ENCODE measurements around the gene FAM184B.

The FAM184B gene

DNA sequence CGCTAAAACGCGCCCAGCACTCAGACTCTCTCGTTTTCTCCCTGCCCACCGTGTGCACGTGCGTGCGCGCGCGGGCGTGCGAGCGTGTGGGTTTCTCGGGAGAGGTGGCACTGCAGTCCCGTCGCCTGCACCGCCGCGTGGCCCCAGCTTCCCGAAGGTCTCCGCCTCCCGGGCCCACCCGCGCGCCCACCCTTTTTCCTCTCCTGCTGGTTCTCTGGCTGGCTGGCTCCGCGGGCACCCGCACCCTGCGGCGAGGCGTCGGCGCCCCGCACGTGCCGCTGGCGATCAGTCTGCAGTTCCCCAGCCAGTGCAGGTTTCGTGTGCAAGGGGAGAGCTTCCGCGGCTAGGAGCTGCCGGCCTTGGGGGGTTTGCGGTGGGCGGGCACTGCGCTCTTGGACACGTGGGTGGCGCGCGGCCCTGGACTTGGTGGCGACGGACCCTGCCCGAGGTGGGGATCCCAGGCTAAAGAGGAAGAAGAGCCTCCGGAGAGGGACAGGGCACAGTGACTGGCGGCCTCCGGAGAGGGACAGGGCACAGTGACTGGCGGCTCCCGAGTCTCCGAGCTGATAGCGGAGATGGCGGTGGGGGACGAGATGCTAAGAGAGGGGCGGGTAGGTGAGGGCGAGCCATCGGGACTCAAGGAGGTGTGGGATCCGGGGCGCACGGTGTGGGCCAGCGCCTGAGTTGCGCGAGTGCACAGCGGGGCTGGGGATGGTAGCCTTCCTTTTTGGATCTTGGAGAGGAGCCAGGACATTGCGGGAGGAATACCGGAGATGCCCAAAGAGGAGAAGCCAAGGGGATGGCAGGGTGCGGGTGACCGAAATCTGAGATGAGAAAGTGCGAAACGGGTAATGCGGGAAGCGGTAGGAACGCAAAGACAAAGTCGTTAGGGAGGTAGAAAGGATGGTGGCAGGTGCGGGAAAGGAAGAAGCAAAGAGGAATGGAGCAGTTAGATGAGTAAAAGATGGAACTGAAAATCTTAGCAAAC, at the start of gene FAM184B:
Gene FAM184B, minus strand, starts transcription at position 322 of the 988 bp plus-strand sequence. CDS start 322 bp downstream, outside the sequence.
- TF ChIP-seq CTCF (conservative IDR thresholded peaks at IDR 0.05; ENCODE audit: low read depth, low read length) = no peak
- peak within 1 kb of the TSS; percentile 47 for H3K4me3 ChIP-seq (ENCODE audit: low read depth, low read length)
- DNase-seq (ENCODE audit: low read depth) = no peak

GRCh38 chr4:17823871-17824669, 42.6 kb upstream of the FAM184B start:
- no peak for TF ChIP-seq CTCF (conservative IDR thresholded peaks at IDR 0.05; ENCODE audit: low read depth, low read length)
- H3K4me3 ChIP-seq (ENCODE audit: low read depth, low read length) = no peak overlapping the region
- no peak for DNase-seq (ENCODE audit: low read depth)

DNA sequence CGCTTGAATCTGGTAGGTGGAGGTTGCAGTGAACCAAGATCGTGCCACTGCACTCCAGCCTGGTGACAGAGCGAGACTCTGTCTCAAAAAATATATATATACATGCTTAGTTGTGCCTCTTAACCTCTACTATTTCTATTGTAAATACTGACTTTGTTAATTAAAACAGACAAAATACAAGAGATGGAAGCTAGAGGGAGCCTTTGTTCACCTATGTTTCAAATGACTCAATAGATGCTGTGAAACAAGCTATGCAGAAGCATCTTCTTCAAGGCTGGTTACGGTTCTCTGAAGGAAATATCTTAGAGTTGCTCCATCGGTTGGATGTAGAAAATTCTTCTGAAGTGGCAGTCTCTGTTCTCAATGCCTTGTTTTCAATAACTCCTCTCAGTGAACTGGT, 35.6 kb upstream of the FAM184B start:
- peak; percentile 91 for DNase-seq (ENCODE audit: low read depth)
- TF ChIP-seq CTCF (conservative IDR thresholded peaks at IDR 0.05; ENCODE audit: low read depth, low read length) = peak; percentile 61
- no peak overlapping the region for H3K4me3 ChIP-seq (ENCODE audit: low read depth, low read length)

DNA sequence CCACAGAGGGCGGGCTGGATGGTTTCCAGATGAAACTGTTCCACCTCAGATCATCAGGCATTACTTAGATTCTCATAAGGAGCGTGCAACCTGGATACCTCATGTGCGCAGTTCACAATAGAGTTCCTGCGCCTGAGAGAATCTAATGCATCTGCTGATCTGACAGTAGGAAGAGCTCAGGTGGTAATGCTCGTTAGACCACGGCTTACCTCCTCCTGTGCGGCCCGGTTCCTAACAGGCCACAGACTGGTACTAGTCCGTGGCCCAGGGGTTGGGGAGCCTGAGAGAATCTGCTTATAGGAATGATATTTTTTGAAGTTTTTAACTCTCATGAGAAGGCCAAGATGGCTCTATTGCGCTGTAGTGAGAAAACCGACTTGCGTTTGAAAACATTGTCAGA, 34.7 kb upstream of the FAM184B start:
- TF ChIP-seq CTCF (conservative IDR thresholded peaks at IDR 0.05; ENCODE audit: low read depth, low read length) = no peak
- no peak overlapping the region for H3K4me3 ChIP-seq (ENCODE audit: low read depth, low read length)
- DNase-seq (ENCODE audit: low read depth) = no peak

DNA sequence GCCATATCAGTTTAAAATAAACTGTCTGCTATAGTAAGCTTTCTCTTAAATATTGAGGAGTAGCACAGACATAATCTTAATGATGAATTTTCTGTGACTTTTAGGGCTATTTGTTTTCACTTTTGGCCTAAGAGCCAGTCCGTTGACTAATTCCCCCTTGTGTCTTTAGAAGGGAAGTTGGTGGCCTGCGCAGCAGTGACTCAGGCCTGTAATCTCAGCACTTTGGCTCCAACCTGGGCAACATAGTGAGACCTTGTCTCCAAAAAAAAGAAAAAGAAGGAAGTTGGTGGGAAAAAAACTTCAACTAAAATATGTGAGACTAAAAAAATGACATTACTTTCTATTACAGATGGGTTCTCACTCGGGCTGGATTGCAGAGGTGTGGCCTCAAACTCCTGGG, 32.7 kb upstream of the FAM184B start:
- H3K4me3 ChIP-seq (ENCODE audit: low read depth, low read length) = no peak overlapping the region
- no peak for TF ChIP-seq CTCF (conservative IDR thresholded peaks at IDR 0.05; ENCODE audit: low read depth, low read length)
- DNase-seq (ENCODE audit: low read depth) = peak; percentile 66

DNA sequence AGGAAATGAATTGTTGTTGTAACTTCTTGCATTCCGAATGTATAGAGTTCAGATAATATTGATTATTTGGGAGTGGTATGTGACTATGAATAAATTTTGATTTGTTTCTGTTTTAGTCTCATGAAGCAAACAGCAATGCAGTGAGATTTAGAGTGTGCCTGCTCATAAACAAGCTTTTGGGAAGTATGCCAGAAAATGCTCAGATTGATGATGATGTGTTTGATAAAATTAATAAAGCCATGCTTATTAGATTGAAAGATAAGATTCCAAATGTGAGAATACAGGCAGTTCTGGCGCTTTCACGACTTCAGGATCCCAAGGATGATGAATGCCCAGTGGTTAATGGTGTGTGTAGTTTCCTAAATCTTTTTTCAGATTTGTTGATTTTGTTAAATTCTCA, 31.4 kb upstream of the FAM184B start:
- DNase-seq (ENCODE audit: low read depth) = peak; percentile 32
- no peak for TF ChIP-seq CTCF (conservative IDR thresholded peaks at IDR 0.05; ENCODE audit: low read depth, low read length)
- H3K4me3 ChIP-seq (ENCODE audit: low read depth, low read length) = no peak overlapping the region
